HCT116 (cell line): ENCODE results near the gene CD9.

ENCODE experiments used
- CTCF ChIP-seq, 3 experiments: fragments of 200-600 bp in 1 of 3; sonication (generic) in 1 of 3; IDR thresholded peaks in 2 of 3; conservative IDR thresholded peaks in 1 of 3; 2 replicates each; pipeline ENCODE4 v1.5.1; 2012 to 2017; ENCODE audit warnings: low read depth in 2 of 3, low read length in 2 of 3, antibody characterized with exemption in 1 of 3, borderline replicate concordance in 1 of 3, control low read depth in 1 of 3, mild to moderate bottlenecking in 1 of 3, mixed read lengths in 1 of 3, mixed run types in 1 of 3, moderate library complexity in 1 of 3; ENCODE audit not compliant: insufficient read depth in 1 of 3
- RAD21 ChIP-seq: IDR thresholded peaks from 2 replicates; pipeline ENCODE4 v1.6.1; 2012; ENCODE audit warnings: low read depth, mild to moderate bottlenecking

GRCh38 chr12:6241495-6241894 lies 41.3 kb downstream of the CD9 start:
- TF ChIP-seq CTCF (IDR thresholded peaks at IDR 0.05 in 2 of 3, conservative IDR thresholded peaks at IDR 0.05 in 1 of 3; ENCODE audit: borderline replicate concordance in 1 of 3, insufficient read depth in 1 of 3, low read depth in 2 of 3, low read length in 2 of 3) (no peak), RAD21 (no peak)
